ENCODE measurements around the gene SLC2A4RG.

The SLC2A4RG gene

DNA sequence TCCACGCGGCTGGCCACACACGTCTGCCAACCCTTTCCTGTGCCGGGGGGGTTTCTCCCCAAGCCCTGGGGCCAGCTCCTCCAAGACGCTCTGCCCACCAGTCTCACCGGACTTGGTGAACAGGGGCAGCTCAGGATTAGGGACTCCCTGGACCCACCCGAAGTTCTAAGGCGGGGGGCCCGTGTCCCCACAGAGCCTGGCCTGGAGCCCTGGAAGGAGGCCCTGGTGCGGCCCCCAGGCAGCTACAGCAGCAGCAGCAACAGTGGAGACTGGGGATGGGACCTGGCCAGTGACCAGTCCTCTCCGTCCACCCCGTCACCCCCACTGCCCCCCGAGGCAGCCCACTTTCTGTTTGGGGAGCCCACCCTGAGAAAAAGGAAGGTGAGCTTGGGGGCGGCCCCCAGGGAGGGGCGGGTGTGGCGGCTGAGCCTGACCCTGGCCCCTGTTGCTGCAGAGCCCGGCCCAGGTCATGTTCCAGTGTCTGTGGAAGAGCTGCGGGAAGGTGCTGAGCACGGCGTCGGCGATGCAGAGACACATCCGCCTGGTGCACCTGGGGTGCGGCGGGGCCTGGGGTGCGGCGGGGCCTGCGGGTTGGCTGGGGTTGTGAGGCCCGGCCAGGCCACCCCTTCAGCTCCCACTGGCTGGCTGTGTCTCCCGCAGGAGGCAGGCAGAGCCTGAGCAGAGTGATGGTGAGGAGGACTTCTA lies 2.3 kb downstream of the SLC2A4RG start:
- no peak for DNase-seq

DNA sequence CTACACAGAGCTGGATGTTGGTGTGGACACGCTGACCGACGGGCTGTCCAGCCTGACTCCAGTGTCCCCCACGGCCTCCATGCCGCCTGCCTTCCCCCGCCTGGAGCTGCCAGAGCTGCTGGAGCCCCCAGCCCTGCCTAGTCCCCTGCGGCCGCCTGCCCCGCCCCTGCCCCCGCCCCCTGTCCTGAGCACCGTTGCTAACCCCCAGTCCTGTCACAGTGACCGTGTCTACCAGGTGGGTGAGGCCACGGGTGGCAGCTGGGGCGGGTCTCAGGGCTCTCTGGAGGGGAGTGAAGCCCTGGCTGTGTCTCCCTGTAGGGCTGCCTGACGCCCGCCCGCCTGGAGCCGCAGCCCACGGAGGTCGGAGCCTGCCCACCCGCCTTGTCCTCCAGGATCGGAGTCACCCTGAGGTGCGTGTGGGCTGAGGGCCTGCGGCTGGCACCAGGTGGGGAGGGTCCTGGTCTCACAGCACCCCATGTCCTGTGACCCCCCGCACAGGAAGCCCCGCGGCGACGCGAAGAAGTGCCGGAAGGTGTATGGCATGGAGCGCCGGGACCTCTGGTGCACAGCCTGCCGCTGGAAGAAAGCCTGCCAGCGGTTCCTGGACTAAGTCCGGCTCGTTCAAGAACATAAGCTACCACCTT lies 2.9 kb downstream of the SLC2A4RG start:
- no peak for DNase-seq

DNA sequence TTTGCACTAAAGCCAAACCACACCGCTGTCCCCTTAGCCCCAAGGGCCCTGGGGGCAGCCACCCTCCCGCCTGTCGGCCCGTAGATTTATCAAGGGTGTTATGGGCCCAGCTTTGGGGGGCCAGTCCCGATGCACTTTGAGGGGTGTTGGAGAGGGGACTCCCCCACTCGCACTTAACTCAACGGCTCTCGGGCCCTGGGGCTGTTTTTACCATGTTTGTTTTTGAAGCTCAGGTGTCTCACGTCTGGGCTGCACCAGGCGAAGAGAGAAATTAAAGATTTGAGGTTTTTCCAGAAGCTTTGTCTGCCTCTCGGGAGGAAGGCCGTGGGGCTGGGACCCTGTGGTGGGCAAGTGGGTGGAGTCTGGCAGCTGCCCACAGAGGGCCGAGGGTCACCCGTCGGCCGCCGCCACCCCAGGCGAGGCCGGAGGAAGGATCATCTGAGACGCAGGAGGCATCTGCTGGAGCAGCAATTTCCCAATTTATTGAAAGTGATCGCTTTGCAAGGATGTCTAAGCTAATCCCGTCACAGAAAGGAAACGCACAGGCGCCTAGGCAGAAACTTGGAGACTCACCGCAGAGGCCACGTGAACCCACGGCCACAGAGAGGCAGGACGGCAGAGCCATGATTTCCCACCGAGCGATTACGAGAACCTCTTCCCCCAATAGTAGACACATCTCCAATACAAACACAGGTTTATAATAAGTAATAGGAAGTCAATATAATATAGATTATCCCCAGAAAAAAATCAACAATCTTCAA lies 3.8 kb downstream of the SLC2A4RG start:
- DNase-seq = no peak

DNA sequence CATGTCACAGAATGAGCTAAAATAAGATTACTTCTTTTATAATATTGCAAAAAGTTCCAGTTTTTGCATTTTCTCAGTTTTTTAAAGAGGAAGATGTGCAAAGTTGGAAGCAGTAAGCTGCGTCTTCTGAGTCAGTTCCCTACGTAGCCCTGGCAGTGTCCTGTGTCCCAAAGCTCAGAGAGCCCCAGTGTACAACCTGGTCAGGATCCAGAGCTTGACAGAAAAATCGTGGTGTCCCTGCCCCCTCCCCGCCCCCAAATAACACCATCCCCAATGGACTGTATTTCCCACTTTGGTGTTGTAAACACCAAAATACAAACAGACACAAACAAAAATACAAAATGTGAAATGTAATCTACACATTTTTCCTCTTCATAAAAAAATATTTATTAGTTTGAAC lies 4.6 kb downstream of the SLC2A4RG start:
- no peak for DNase-seq

DNA sequence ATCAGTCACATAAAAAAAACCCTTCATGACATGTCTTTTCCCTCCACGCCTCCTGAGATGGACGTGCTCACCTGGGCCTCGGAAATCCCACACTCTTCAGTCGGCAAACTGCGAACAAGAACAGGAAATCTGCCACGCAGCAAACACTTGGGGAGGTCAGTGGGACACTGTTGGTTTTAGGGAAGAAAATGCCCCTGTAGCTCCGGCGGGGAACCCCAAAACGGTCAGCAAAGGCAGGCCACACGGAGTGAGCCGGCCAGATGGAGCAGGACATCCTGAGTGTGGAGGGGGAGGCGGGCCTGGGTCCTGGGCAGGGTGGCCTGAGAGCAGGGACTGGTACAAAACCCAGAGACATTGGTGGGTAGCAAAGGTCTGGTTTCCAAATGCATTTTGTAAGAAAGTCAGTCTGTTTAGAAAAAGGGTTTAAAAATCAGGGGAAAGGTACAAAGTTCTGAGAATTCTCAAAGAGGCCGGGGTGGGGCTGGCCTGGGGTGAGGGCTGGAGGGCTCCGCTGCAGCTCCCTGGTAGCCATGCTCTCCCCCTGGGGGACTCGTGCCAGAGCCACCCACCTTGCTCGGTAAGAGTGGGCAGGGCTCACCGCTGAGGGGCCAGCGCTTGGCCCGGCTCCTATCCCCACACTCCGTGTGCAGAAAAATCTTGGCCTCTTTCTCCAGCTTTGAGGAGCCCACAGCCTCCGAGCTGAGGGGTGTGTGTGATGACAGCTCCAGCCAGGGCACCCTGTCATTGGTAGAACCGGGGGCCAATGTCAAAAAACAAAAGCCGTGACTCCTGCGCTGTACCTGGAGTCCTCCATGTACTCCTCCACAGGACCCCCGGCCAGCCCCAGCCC lies 5.2 kb downstream of the SLC2A4RG start:
- no peak for DNase-seq

GRCh38 chr20:63745424-63745805 lies 5.8 kb downstream of the SLC2A4RG start:
- DNase-seq = no peak

DNA sequence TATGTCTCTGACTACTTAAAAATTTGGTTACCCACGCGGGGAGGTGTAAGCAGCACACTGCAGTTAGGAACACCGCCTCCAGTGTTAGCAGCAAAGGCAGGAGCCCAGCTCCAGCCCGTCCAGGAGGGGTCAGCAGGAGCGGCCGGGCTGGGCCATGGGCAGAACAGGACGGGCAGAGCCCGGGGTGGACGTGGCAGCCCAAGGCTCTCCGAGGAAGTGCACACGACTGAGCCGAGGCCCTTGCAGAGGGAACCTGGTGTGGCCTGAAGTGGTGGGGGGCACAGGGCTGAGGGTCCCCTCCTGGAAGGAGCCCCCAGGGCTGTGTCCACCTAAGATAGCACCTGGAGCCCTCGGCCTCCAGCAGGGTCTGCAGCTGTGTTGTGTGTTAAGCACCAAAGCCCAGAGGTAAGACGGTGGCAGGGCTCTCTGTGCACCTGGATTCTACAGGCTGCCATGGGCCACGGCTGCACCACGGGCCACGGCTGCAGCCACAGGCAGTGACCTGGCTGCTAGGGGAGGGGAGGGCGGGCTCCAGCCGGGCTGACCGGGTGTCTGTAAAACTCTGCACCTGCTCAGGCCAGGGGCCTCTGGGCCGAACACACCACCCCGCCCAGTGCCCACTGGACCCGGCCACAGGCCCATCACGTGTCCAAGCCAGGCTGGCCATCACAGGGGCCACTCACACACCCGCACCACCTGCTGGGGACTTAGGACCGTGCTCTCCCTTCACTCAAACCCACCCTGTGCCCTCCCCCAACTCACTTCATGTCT lies 6.6 kb downstream of the SLC2A4RG start:
- no peak for DNase-seq

- no peak for DNase-seq
Observed at GRCh38 chr20:63746751-63747315, 7.3 kb downstream of the SLC2A4RG start.

DNA sequence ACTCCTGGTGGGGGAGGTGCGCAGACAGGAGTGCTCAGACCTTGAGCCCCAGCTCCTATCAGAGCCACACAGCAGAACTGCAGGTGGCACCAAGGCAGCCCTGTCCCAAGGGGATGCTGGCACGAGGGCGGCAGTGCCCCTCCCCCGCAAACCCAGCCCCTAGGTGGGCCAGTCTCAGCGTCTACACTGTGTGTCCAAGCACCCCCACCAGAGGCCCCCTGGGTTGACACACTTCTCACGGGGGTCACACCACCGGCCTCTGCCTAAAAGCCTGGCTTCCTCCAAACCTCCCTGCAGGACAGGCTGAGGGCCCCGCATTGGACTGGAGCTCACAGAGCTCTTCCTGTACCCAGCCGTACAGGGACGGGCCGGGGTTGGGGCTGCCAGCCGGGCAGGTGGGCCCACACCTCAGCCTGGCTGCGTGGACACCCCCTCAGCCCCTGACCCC lies 8.1 kb downstream of the SLC2A4RG start:
- DNase-seq = no peak

DNA sequence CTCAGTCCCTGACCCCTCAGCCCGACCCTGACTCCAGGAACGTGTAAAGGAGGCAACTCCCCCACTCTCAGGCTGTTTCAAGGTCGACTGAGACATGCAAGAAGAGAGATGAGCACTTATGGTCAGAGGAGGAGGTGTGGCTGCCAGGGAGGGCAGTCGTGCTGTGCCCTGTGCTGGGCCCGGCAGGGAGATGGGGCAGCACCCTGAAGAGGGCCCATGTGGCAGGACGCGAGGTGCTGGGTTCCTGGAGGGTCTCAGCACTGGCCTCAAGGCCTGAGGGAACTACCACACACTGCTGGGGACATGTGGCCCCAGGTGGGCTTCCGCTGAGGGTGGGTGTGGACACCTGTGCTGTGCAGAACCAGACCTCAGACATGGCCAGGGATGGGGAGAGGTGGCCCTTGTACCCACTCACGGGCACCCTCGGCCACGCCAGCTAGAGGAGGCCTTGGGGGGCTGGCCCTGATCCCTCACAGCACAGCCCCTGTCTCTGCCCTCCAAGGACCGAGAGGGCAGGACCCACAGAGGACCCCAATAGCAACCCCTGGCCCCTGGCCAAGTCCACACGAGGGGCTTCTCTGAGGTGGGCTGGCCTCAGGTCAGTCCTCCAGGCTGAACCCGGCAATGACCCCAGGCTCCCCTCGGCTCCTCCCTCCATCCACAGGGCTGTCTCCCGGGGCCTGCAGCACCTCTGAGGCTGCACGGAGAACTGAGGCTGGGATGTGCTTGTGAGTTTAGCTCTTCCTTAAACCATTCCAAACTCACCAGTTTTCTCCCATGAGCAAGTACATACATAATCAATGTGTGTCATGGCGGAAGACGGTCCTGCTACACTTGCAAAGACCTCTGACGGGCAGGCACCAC lies 8.7 kb downstream of the SLC2A4RG start:
- DNase-seq = no peak

DNA sequence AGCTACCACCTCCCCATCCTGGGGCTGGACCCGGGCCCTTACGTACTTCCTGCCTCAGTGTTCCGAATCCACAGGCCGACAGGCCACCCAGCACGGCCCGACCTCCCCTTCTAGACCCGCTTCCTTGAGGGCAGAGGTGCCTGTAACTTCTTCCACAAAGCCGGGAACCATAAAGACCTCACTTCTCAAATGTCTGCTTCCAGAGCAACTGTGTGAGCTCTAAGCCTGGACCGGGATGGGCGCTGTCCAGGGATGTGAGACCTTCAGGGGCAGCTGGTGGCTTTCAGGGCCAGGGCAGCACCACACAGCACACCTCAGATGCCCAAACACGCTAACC lies 9.3 kb downstream of the SLC2A4RG start:
- no peak for DNase-seq

- DNase-seq = no peak
Observed at GRCh38 chr20:63749597-63750508, 10.3 kb downstream of the SLC2A4RG start.

DNA sequence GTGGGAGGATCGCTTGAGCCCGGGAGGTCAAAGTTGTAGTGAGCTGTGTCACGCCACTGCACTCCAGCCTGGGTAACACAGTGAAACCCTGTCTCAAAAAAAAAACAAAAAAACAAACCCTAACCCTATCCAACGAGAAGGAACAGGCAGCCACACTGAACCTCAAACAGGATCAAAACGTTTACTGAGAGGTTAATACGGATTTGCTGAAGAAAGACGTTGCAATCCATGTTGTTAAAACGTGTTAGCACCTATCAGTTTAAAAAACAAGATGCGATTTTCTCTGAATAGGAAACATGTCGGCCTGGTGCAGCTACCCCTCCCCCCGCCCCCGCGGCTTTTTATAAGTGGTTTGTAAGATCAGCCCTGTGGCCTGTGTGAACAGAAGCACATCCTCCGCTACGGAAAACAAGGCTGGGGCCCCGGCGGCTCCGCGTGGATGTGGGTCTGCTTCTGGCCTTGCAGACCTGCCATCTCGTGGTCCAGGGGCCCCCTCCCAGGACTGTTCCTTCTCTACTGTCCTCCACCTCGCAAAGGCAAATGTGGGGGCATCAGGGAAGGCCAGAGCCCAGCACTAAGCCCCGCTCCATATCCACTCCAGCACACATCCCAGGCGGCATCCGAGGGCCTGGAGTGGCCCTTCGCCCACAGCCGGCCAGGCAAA lies 11.4 kb downstream of the SLC2A4RG start:
- no peak for DNase-seq

DNA sequence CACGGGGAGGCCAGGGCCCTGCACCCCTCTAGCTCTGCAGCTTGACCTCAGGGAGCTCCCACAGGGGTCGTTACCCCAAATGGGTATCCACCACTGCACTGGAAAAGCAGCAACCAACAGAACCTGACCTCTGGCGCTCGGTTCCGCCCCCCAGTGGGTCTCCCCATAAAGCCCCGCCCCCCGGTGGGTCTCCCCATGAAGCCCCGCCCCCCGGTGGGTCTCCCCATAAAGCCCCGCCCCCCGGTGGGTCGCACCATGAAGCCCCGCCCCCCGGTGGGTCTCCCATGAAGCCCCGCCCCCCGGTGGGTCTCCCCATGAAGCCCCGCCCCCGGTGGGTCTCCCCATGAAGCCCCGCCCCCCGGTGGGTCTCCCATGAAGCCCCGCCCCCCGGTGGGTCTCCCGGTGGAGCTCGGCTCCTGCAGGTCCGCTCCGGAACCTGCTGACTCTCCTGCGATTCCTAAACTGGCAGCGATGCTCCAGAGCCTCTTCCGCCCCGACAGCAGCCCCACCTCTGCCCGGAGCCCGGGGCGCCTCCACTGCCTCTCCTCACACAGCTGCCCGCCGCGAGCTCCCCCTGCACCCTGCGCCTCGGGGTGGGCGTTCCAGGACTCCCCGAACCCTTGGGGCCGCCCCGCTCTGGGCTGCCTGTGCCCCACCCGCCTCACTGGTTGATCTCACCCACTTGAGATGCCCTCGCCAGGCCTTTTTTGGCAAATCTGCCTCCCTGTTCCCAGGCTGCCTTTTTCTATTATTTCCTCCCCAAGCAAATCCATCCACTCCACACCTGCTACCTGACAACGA lies 12.1 kb downstream of the SLC2A4RG start:
- no peak for DNase-seq

DNA sequence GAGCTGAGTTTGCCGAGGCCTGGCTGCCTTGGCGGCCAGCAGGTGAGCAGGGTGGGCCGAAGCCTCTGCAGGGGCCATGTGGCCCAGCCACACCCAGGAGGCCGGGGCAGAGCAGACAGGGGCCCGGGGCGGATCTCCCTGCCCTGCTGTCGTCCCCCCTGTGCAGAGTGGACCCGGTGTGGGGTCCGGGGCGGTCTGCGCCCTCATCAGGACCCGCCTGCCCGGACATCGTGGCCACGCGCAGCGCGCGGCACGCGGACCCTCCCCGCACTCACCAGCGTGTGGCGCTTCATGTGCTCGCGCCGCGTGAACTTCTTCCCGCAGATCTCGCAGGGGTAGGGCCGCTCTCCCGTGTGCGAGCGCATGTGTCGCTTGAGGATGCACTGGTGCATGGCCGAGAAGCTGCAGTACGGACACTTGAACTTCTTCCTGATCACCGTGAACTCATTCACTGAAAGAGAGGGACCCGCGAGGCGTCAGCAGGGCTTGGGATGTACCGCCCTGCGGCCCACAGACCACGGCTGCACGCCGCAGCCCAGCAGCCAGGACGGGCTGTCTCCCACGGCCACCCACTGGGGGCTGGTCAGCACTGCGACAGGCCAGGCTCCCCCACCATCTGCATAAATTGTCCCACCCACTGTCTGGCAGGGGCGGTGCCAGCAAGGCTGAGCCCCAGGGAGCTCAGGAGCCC lies 13.0 kb downstream of the SLC2A4RG start:
- DNase-seq = no peak

GRCh38 chr20:63753381-63753780 lies 13.8 kb downstream of the SLC2A4RG start:
- no peak for DNase-seq

- DNase-seq = no peak
Observed at GRCh38 chr20:63754008-63754407, 14.4 kb downstream of the SLC2A4RG start.

Measured in activated CD4-positive, CD25-positive, alpha-beta regulatory T cell treated with anti-CD3 and anti-CD28 coated beads, Interleukin-2, amount 50 U/mL, for 72 hours (primary cell).